Heart right ventricle (tissue), 16 donors: Measurements from ENCODE around the gene TFE3. TPM values are rescaled to one million over a fixed set of nuclear protein-coding genes. Genes with fewer than 3 reads are reported as not detected.

Experiments
- ATAC-seq, 8 donors: fragments of 200-7000 bp; cut with Tn5 transposase; one replicate each; pipeline ENCODE4 v1.9.1; 2020; ENCODE audit warnings: mild to moderate bottlenecking in 8 of 8, moderate library complexity in 8 of 8, moderate number of reproducible peaks in 1 of 8
- DNase-seq, 2 donors: peaks; one replicate each; pipeline ENCODE4 v3.0.0-alpha.2; 2020
- H3K27ac ChIP-seq, 10 donors: fragments of 200-600 bp; sonication (generic) in 2 of 10; one replicate each; pipeline versions ENCODE4 v1.5.0 to v1.8.0; 2020 to 2022; ENCODE audit warnings: mild to moderate bottlenecking in 3 of 10
- H3K27me3 ChIP-seq, 7 donors: fragments of 200-600 bp; one replicate each; pipeline ENCODE4 v1.8.0; 2021 to 2022; ENCODE audit warnings: mild to moderate bottlenecking in 2 of 7
- H3K36me3 ChIP-seq, 9 donors: fragments of 200-600 bp; sonication (generic) in 1 of 9; one replicate each; pipeline versions ENCODE4 v1.5.0 to v1.8.0; 2020 to 2022; ENCODE audit warnings: mild to moderate bottlenecking in 2 of 9
- H3K4me1 ChIP-seq, 9 donors: fragments of 200-600 bp; sonication (generic) in 1 of 9; one replicate each; pipeline versions ENCODE4 v1.5.0 to v1.8.0; 2020 to 2022; ENCODE audit warnings: mild to moderate bottlenecking in 4 of 9
- H3K4me3 ChIP-seq, 10 donors: fragments of 200-600 bp; sonication (generic) in 2 of 10; one replicate each; pipeline versions ENCODE4 v1.5.0 to v1.8.0; 2020 to 2022; ENCODE audit warnings: mild to moderate bottlenecking in 7 of 10, moderate library complexity in 2 of 10
- H3K9me3 ChIP-seq, 11 donors: fragments of 200-600 bp in 10 of 11; sonication (generic) in 2 of 11; one replicate each; pipeline versions ENCODE4 v1.5.0 to v1.8.0; 2013 to 2022; ENCODE audit warnings: mild to moderate bottlenecking in 2 of 11, control low read depth in 1 of 11, moderate library complexity in 1 of 11
- WGBS, 2 donors: extraction: QIAGEN DNeasy Blood & Tissue Kit; methylation state at CpG; one replicate each; pipeline ENCODE4 v1.1.7; 2013; ENCODE audit warnings: inconsistent platforms in 1 of 2; 5-methylcytosine and 5-hydroxymethylcytosine counted together
- intact Hi-C, 10 donors: fragments of 100-400 bp; cut with DNase I; formaldehyde crosslinking; loops; one replicate each; pipeline versions ENCODE4 v1.11.1 to v1.14.2; 2022
- polyA plus RNA-seq, 2 donors: library from polyadenylated mRNA; stranded (reverse); fragments of 200-250 nt; gene quantifications; one replicate each; pipeline ENCODE4 v1.2.3, GENCODE V29; 2013
- total RNA-seq, 10 donors: library from RNA; stranded (reverse); fragmentation: NEBNext Ultra II Directional in 3 of 10; extraction: Animal tissue kit (Norgen Biotek cat#: 25700) in 3 of 10; gene quantifications; one replicate each; pipeline versions ENCODE4 v1.2.1 to v1.2.4, GENCODE V29; 2021 to 2023
- TF ChIP-seq, protein P1 (sequence below), 9 donors: fragments of 200-600 bp; sonication (generic) in 2 of 9; IDR thresholded peaks; one replicate each; pipeline versions ENCODE4 v1.5.0 to v1.8.0; 2021 to 2022; ENCODE audit warnings: antibody characterized with exemption in 9 of 9, mild to moderate bottlenecking in 5 of 9, moderate library complexity in 1 of 9
- donor health status: Arrhythmogenic right ventricular cardiomyopathy.
- donor health status: ischemic (EF 13 %, LVEDD 7.1; RV severe dilation, severe dysfunction).
- donor health status: healthy with polysubstance abuse.
- donor health status: DM: no; HTN: yes; CAD: no.
- donor health status: DM: no; HTN: no; CAD: no.
- donor health status: ischemic (EF 25% LVEDD 6.9; RV normal size, moderate dysfunction).
- donor health status: ischemic (EF 25% LVEDD 5.7; RV mildly dilated, moderate dysfunction).
- donor health status: healthy.
- donor health status: DM: yes; HTN: yes; CAD: no.
- donor health status: Ischemic cardiomyopathy.
- donor health status: ischemic (EF 35%, LVEDD 5.7; RV mildly dilated, moderate dysfunction).
- donor health status: nonischemic (EF 11% LVEDD 7.7; RV severe dilation, severe dysfunction).
- donor health status: DM: yes; HTN: yes; CAD: no.
- donor health status: PGD.
- donor health status: ischemic (EF 29% LVEDD 5.4; RV normal size, mild dysfunction).
- donor health status: nonischemic (EF 23%, LVEDD 6.1; RV moderate dilation, normal function).

Gene TFE3
- total and polyA plus RNA-seq, 12 donors: 13.8 to 34.8 (median 16.6) TPM

- WGBS, 2 donors: 90 to 92% methylated on average over 7 to 8 of the region's 8 CpGs
- Histone ChIP-seq H3K9me3 (no peaks in the 10 kb centered on the region), H3K27me3 (no peaks in the 10 kb centered on the region), H3K36me3 (peaks cover 0 to 7% (median 0%) of the 10 kb centered on the region in 9 donors), H3K27ac (no peak overlapping the region), H3K4me1 (no peaks in the 10 kb centered on the region), H3K4me3 (no peak overlapping the region)
- ATAC-seq: no peak
- no peak for DNase-seq
- intact Hi-C loops: no loop called here
- TF ChIP-seq, protein P1, sequence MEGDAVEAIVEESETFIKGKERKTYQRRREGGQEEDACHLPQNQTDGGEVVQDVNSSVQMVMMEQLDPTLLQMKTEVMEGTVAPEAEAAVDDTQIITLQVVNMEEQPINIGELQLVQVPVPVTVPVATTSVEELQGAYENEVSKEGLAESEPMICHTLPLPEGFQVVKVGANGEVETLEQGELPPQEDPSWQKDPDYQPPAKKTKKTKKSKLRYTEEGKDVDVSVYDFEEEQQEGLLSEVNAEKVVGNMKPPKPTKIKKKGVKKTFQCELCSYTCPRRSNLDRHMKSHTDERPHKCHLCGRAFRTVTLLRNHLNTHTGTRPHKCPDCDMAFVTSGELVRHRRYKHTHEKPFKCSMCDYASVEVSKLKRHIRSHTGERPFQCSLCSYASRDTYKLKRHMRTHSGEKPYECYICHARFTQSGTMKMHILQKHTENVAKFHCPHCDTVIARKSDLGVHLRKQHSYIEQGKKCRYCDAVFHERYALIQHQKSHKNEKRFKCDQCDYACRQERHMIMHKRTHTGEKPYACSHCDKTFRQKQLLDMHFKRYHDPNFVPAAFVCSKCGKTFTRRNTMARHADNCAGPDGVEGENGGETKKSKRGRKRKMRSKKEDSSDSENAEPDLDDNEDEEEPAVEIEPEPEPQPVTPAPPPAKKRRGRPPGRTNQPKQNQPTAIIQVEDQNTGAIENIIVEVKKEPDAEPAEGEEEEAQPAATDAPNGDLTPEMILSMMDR (IDR thresholded peaks at IDR 0.05): no peak
These were observed 21.6 kb upstream of the TFE3 start for GRCh38 chrX:49064735-49065134.

GRCh38 chrX:49064303-49064702 is 21.1 kb upstream of the TFE3 start:
- no peak overlapping the region for H3K27ac ChIP-seq
- ATAC-seq: no peak
- H3K4me3 ChIP-seq: no peak overlapping the region
- intact Hi-C loops: no loop called here
- H3K4me1 ChIP-seq: no peaks in the 10 kb centered on the region
- no peak for DNase-seq
- H3K9me3 ChIP-seq: no peaks in the 10 kb centered on the region
- H3K27me3 ChIP-seq: no peaks in the 10 kb centered on the region
- 96% methylated on average over 20 of the region's 20 CpGs for WGBS, 2 donors
- TF ChIP-seq, protein P1 (IDR thresholded peaks at IDR 0.05): no peak
- H3K36me3 ChIP-seq: peaks cover 0 to 7% (median 0%) of the 10 kb centered on the region in 9 donors

GRCh38 chrX:49063715-49064114 is 20.6 kb upstream of the TFE3 start:
- H3K36me3 ChIP-seq: peaks cover 0 to 4% (median 0%) of the 10 kb centered on the region in 9 donors
- H3K4me3 ChIP-seq: no peak overlapping the region
- no peaks in the 10 kb centered on the region for H3K9me3 ChIP-seq
- intact Hi-C loops: no loop called here
- no peaks in the 10 kb centered on the region for H3K27me3 ChIP-seq
- no peaks in the 10 kb centered on the region for H3K4me1 ChIP-seq
- TF ChIP-seq, protein P1 (IDR thresholded peaks at IDR 0.05): no peak
- 98% methylated on average over 9 of the region's 9 CpGs for WGBS, 2 donors
- DNase-seq (no peak), ATAC-seq (no peak)
- H3K27ac ChIP-seq: no peak overlapping the region

- no peak overlapping the region for H3K4me3 ChIP-seq
- no peak for DNase-seq
- 80 to 84% methylated on average over 10 of the region's 10 CpGs for WGBS, 2 donors
- no peaks in the 10 kb centered on the region for H3K27me3 ChIP-seq
- no peaks in the 10 kb centered on the region for H3K4me1 ChIP-seq
- H3K9me3 ChIP-seq: no peaks in the 10 kb centered on the region
- H3K36me3 ChIP-seq: peaks cover 0 to 4% (median 0%) of the 10 kb centered on the region in 9 donors
- H3K27ac ChIP-seq: no peak overlapping the region
- intact Hi-C loops: no loop called here
- TF ChIP-seq, protein P1 (IDR thresholded peaks at IDR 0.05): no peak
- no peak for ATAC-seq
These were observed 18.8 kb upstream of the TFE3 start for GRCh38 chrX:49061916-49062315.
